ENCODE results near the gene NKIRAS1. TPM values are rescaled to one million over a fixed set of nuclear protein-coding genes. Genes with fewer than 3 reads are reported as not detected.

NKIRAS1 gene
- total RNA-seq, 1 donor from 2014 or later = 30.9 TPM

DNA sequence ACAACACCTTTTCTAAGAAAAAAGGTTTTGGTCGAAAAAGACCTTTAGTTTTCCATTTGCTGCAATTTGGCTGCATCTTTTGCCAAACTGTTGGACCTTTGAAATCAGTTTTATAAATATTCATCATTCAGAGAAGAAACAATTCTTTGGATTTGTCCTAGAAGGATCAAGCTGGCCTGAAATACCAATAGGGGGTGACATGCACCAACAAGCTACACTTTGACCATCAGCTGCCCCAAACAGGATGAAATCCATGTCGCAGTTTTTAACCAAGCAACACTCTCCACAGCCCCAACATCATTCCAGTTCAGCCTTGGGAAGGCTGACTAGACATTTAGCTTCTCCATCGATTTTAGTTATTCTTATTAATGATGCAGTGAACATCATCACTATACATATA, 9.9 kb upstream of the NKIRAS1 start:
- H3K4me1 Mint-ChIP-seq = no peaks in the 10 kb centered on the region
- Histone ChIP-seq H3K79me2 (ENCODE audit: low read depth) (no peaks in the 10 kb centered on the region), H4K20me1 (ENCODE audit: low read depth) (no peaks in the 10 kb centered on the region), H3K9ac (no peak overlapping the region), H3F3A (ENCODE audit: low read depth) (peaks cover 10% of the 10 kb centered on the region), H3K4me3 (no peak overlapping the region), H3K4me1 (no peaks in the 10 kb centered on the region), H2AFZ (replicated peaks) (no peak overlapping the region), H3K4me2 (no peak overlapping the region), H3K27ac (no peak overlapping the region), H3K36me3 (no peaks in the 10 kb centered on the region), H3K27me3 (no peaks in the 10 kb centered on the region), H3K9me3 (ENCODE audit: low read depth) (no peaks in the 10 kb centered on the region)
- peaks cover 2% of the 10 kb centered on the region for H3K36me3 Mint-ChIP-seq
- TF ChIP-seq, protein P1, sequence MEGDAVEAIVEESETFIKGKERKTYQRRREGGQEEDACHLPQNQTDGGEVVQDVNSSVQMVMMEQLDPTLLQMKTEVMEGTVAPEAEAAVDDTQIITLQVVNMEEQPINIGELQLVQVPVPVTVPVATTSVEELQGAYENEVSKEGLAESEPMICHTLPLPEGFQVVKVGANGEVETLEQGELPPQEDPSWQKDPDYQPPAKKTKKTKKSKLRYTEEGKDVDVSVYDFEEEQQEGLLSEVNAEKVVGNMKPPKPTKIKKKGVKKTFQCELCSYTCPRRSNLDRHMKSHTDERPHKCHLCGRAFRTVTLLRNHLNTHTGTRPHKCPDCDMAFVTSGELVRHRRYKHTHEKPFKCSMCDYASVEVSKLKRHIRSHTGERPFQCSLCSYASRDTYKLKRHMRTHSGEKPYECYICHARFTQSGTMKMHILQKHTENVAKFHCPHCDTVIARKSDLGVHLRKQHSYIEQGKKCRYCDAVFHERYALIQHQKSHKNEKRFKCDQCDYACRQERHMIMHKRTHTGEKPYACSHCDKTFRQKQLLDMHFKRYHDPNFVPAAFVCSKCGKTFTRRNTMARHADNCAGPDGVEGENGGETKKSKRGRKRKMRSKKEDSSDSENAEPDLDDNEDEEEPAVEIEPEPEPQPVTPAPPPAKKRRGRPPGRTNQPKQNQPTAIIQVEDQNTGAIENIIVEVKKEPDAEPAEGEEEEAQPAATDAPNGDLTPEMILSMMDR (IDR thresholded peaks at IDR 0.05) = no peak
- no peak overlapping the region for H3K4me3 Mint-ChIP-seq
- no peak for DNase-seq (ENCODE audit: low spot score)
- H3K27ac Mint-ChIP-seq = no peak overlapping the region
- no peaks in the 10 kb centered on the region for H3K27me3 Mint-ChIP-seq (ENCODE audit: insufficient read depth, low read depth)
- H3K9me3 Mint-ChIP-seq = no peaks in the 10 kb centered on the region

DNA sequence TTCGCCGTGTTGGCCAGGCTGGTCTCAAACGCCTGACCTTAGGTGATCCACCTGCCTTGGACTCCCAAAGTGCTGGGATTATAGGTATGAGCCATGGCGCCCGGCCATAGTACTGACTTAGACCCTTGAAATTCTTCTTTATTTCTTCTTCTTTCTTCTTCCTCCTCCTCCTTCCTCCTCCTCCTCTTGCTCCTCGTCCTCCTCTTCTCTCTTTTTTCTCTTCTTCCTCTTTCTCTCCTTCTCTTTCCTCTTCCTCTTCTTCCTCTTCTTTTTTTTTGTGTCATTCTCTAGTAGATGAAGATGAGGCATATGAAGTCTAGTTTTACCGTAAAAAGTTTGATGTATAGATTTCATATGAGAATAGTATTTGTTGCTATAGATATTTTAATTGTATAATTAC, 9.5 kb upstream of the NKIRAS1 start:
- H3K27me3 Mint-ChIP-seq (ENCODE audit: insufficient read depth, low read depth) = no peaks in the 10 kb centered on the region
- H3K27ac ChIP-seq = no peak overlapping the region
- no peaks in the 10 kb centered on the region for H3K4me1 Mint-ChIP-seq
- no peaks in the 10 kb centered on the region for H3K79me2 ChIP-seq (ENCODE audit: low read depth)
- TF ChIP-seq EZH2 (IDR thresholded peaks at IDR 0.05) = no peak
- TF ChIP-seq EZH2phosphoT487 (IDR thresholded peaks at IDR 0.05) = no peak
- TF ChIP-seq, protein P1 (IDR thresholded peaks at IDR 0.05) = no peak
- no peak overlapping the region for H2AFZ ChIP-seq (replicated peaks)
- H3K27me3 ChIP-seq = no peaks in the 10 kb centered on the region
- H3K27ac Mint-ChIP-seq = no peak overlapping the region
- DNase-seq (ENCODE audit: low spot score) = no peak
- H3K9ac ChIP-seq = no peak overlapping the region
- no peak overlapping the region for H3K4me3 ChIP-seq
- no peaks in the 10 kb centered on the region for H3K9me3 Mint-ChIP-seq
- H3K4me3 Mint-ChIP-seq = no peak overlapping the region
- no peaks in the 10 kb centered on the region for H3K4me1 ChIP-seq
- H3K36me3 ChIP-seq = no peaks in the 10 kb centered on the region
- H3K4me2 ChIP-seq = no peak overlapping the region
- H4K20me1 ChIP-seq (ENCODE audit: low read depth) = no peaks in the 10 kb centered on the region
- peaks cover 4% of the 10 kb centered on the region for H3K36me3 Mint-ChIP-seq
- H3F3A ChIP-seq (ENCODE audit: low read depth) = peaks cover 15% of the 10 kb centered on the region
- H3K9me3 ChIP-seq (ENCODE audit: low read depth) = no peaks in the 10 kb centered on the region

DNA sequence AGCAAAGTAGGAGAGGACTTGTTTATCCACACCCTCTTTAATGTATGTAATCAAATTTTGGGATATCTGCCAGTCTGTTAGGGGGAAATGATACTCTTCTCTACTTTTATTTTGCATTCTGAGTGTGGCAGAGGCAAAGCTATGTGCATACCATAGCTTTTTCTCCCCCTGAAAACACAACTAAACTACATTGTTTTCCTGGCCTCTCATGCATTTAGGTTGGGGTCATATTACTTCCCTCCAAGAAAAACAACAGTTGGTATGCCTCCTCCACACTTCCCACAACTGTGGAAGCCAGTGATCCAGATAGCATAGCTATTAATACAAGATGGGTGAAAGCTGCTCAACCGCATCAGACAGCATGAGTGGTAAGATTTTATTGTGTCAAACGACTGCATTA, 7.0 kb upstream of the NKIRAS1 start:
- Histone ChIP-seq H3K79me2 (ENCODE audit: low read depth) (peaks cover 16% of the 10 kb centered on the region), H3K4me3 (no peak overlapping the region), H3F3A (ENCODE audit: low read depth) (peaks cover 38% of the 10 kb centered on the region), H3K9me3 (ENCODE audit: low read depth) (no peaks in the 10 kb centered on the region), H2AFZ (replicated peaks) (no peak overlapping the region), H3K27me3 (no peaks in the 10 kb centered on the region), H3K4me2 (no peak overlapping the region), H3K9ac (no peak overlapping the region), H3K4me1 (peaks cover 3% of the 10 kb centered on the region), H3K36me3 (peaks cover 9% of the 10 kb centered on the region), H4K20me1 (ENCODE audit: low read depth) (peaks cover 21% of the 10 kb centered on the region), H3K27ac (no peak overlapping the region)
- H3K9me3 Mint-ChIP-seq = no peaks in the 10 kb centered on the region
- DNase-seq (ENCODE audit: low spot score) = no peak
- no peak overlapping the region for H3K4me3 Mint-ChIP-seq
- H3K27me3 Mint-ChIP-seq (ENCODE audit: insufficient read depth, low read depth) = no peaks in the 10 kb centered on the region
- H3K4me1 Mint-ChIP-seq = peaks cover 12% of the 10 kb centered on the region
- no peak overlapping the region for H3K27ac Mint-ChIP-seq
- peaks cover 20% of the 10 kb centered on the region for H3K36me3 Mint-ChIP-seq
- TF ChIP-seq, protein P1 (IDR thresholded peaks at IDR 0.05) = no peak
- no peak for TF ChIP-seq EZH2phosphoT487 (IDR thresholded peaks at IDR 0.05)
- no peak for TF ChIP-seq EZH2 (IDR thresholded peaks at IDR 0.05)

Measured in neural progenitor cell (in vitro differentiated cells).